Activated T-helper 1 cell treated with Interleukin-2 at 50 U/mL for 16 hours (primary cell): ENCODE data around the gene RPL15.
"Not testable (repeated sequence)": the region's sequence is repeated elsewhere in the genome, so short reads cannot be mapped to it uniquely, and the experiment has no call there.

ENCODE experiments used
- DNase-seq: peaks from one replicate; pipeline ENCODE4 v3.0.0-alpha.2; 2020; ENCODE audit warnings: low read depth

RPL15 gene

DNA sequence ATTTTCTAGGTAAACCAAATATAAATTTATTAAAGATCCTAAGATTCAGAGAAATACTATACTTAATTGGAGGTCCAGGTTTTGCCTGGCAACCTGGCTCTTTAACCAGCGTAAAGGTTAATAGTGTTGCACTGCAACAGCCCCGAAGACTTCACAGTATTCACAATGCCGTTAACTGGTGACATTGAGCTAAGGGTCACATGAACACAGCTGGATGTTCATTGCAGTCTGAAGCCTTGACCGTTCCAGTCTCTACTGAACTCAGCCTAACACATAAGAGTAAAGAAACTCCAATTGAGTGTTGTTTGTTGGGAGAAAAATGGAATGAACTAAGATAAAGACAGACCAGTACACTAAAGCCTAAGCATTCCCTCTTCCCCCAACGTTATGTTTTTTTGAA is 27.0 kb upstream of the RPL15 start:
- DNase-seq: no peak

DNA sequence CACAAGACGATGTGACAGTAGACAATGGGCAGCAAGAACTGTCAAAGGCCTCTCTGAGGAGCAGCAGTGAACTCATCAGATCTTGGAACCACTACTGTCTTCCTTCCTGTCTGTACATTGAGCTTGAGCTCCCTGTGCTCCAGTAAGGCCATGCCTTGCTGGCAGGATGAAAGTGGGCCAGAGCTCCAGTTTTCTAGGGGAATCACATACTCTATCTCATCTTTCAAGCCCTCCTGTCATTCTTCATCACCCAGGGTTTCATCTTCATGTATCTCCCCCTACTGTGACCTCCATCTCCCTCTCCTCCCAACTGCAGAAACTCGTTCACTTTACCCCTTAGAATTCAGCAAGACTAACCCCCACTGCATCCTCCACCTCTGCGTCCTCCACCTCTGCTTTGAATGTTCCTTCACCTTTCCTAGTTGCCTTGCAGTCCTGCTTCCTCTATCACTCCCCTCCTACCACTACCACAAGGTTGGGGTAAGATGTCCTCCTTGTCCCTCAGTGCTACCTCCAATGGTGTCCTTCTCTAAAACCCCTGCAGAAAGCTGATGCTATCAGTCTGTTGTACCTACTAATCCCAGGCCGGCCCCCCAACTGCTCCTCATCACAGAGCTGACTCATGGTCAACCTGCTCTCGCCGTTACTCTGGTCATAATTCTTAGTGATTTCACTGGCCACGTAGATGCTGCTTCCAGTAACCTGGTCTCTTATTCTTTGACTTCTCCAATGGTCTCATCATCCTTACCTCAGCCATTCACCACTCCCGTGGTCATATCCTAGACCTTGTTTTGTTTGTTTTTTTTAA is 22.5 kb upstream of the RPL15 start:
- DNase-seq: no peak

DNA sequence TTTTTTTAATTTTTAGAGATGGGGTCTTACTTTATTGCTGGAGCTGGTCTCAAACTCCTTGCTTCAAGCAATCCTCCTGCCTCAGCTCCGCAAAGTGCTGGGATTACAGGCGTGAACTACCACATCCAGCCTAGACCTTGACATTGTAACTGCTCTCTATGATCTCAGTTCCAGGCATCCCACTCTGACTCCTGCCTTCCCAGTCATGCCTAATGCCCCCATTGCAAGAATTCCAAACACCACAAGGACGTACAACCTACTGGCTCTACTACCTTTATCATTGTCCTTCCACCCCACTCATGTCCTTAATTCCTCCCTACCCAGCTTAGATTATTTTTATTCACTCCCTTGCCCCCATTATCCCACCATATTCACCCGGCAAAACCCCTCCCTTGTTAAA is 21.8 kb upstream of the RPL15 start:
- DNase-seq: no peak

DNA sequence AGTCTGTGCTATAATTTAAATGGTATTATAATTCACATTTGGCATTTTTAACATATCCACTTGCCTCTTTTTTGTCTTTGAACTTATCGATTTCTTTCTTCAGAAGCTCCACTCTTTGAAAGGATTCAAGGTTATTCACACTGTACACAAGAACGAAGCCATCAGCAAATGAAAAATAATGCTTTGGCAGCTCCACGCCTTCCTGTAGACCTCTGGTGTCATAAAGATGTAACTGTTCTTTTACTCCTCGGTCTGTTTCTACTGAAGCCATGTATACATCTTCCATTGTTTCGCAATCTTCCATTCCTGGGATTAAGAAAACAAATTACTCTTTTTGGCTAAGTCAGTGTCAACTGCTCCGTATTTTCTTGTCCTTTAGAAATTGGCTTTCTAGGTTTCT is 16.2 kb upstream of the RPL15 start:
- DNase-seq: no peak

DNA sequence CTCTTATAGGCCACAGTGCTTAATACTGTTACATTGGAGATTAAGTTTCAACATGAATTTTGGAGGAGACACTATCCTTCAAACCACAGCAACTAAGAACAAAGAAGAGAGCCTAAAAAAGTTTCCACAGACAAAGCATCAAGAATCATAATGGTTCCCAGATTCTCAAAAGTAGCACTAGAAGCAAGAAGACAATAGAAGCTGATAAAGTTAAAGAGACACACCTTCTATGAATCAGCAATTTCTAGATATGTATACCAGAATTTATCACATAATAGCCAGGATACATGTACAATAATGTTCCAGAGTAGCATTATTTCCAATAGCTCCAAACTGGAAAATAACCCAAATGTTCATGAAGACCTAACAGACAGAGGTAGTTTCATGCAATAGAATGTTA is 12.4 kb upstream of the RPL15 start:
- DNase-seq: no peak

DNA sequence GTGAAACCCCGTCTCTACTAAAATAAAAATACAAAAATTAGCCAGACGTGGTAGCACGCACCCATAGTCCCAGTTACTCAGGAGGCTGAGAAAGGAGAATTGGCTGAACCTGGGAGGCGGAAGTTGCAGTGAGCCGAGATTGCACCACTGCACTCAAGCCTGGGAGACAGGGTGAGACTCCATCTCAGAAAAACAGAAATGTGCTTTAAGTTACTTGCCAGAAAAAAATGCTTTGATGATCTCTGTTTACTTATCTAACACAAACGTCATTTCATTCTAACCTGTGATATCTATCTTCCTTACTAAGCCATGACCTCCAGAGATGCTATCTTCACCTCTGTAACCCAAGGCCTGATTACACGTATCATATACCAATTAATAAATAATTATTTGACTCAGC is 7.6 kb upstream of the RPL15 start:
- no peak for DNase-seq

DNA sequence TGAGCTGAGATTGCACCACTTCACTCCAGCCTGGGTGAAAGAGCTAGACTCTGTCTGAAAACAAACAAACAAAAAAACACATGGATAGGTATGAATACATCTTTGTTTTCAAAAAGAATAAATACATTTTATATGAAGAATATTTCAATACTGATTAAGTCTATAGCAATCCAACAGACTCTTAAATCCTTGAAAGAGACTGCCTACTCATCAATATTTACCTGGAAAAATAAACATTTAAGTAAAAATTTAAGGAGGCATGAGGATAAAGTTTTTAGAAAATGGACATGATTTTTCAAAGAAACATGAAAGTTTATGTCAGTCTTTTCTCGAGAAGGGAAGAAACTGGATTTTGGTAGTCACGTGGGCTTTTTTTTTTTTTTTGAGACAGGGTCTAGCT is 5.5 kb upstream of the RPL15 start:
- no peak for DNase-seq

DNA sequence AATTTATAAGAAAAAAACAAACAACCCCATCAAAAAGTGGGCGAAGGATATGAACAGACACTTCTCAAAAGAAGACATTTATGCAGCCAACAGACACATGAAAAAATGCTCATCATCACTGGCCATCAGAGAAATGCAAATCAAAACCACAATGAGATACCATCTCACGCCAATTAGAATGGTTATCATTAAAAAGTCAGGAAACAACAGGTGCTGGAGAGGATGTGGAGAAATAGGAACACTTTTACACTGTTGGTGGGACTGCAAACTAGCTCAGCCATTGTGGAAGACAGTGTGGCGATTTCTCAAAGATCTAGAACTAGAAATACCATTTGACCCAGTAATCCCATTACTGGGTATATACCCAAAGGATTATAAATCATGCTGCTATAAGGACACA is 4.6 kb upstream of the RPL15 start:
- DNase-seq: not testable (repeated sequence)

DNA sequence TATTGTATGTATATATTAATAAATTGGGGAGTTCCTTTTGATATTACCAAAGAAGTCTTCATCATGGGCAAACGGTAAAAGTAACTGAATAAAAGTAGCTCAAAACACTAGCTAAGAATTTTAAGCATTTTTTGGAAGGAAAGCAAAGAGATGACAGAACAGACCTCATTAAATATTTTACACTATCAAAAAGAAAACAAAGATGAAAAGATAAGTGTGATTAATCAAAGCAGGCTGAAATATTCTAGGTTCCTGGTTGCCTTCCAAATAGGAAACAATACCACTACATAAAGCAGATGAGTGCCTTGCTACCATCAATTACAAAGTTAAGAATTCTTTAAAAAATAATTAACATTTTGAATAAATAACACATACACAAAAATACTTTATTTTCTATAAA is 3.8 kb upstream of the RPL15 start:
- DNase-seq: no peak

DNA sequence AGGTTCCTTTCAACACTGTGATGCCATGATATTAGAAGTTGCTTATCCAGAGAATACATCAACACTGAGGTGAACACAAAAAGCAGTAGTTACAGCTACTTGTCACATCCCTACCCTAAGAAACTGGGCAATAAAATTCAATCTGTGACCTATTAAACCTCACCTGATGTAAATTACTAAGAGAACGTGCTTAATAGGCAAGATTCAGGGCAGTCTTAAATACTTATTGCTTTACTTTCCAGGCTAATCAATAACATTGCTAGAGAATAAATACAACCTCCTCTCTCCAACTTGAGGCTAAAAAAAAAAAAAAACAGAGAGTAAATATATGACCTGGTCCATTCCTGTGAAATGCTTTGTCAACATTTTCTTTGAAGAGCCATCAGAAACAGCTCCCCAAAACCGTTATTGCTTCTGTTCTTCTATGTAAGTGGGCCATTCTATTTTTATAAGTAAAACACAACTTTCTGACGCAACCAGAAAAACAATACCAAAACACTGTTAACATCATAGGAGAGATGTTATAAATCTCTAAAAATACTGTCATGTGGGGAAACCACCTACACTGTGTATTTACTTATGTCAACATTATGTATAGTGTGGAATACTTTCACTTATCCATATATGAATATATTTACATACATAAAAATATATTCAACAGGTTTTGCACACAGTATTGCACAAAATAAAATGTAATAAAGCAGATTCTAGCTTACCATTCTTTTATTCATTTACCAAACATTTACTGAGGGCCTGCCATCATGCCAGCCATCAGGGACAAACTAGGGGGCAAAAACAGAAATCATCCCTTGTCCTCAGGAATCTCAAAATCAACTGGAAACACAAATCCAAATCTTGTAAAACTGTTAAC is 2.8 kb upstream of the RPL15 start:
- no peak for DNase-seq

DNA sequence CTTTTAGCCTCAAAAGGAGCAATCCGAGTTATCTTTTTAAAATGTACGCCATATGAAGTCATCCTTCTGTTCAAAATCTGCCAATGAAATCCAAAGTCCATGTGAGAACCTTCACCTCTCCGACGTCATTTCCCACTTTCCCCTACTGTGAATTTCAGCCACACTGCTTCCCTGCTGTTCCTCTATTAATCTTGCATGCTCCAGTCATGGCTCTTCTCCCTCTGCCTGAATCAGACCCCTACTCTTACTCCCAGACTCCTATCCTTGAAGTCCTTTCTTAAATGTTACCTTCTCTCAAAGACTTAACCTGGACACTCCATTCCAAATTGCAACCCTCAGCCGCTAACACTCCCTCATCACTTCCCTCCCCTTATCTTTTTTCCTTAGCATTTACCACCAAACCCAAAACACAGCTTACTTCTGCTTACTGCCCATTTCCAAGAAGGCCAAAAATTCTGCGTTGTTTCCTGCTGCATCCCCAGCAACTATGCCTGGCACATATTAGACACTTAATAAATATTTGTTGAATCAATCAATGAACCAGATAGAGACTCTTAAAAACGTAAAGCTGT is 1.3 kb upstream of the RPL15 start:
- DNase-seq: no peak

DNA sequence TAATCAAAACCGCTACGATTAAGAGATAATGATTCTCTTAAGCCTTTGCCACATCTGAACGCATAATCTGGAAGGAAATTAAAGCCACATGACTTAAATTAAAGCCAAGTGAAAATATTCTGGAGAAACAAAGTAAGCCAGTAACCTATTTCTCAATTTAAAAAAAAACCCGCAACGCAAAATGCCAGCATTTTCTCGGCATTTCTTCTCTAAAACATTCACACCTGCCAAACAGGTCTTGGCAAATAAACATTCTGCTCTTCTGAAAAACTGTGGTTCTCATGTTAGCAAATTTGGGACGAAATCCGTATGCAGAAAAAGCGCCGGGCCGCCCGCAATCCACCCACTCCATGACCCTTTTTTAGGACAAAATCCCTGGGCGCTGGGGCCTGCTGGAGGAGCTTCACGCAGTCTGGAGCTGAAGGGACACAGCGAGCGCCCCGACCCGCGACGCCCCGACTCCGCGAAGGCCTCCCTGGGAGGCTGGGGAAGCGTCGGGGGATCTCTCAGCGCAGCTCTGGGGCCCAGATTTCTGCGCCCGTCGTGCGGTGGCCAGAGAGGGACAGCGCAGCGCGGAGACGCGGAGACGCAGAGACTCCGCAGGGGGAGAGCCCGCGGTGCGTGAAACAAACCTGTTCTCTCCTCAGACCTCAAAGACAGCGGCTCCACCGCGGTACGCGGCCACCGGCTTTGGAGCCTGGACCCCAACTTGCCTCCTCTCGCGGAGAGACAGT is 613 bp upstream of the RPL15 start:
- DNase-seq: no peak

DNA sequence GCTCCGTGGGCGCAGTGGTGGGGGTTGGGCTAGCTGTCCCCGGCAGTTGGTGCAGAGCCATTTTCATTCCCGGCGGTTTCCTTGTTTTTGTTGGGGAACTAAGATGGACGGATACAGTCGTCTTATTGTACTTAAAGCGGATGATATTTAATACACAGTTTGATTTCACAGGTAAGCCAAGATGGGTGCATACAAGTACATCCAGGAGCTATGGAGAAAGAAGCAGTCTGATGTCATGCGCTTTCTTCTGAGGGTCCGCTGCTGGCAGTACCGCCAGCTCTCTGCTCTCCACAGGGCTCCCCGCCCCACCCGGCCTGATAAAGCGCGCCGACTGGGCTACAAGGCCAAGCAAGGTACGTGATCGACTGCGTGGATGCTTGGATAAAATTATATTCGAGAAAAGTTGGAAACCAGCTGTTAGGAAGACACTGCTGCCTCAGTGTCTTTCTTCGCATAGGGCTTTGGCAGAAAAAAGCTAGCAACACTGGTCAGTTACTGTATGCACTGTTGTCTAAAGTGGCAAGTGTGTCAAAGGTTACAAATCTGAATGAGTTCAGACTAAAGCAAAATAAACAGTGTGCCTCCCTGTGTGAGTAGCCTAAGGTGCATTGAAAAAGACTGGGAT is 859 bp downstream of the RPL15 start:
- DNase-seq: not testable (repeated sequence)

DNA sequence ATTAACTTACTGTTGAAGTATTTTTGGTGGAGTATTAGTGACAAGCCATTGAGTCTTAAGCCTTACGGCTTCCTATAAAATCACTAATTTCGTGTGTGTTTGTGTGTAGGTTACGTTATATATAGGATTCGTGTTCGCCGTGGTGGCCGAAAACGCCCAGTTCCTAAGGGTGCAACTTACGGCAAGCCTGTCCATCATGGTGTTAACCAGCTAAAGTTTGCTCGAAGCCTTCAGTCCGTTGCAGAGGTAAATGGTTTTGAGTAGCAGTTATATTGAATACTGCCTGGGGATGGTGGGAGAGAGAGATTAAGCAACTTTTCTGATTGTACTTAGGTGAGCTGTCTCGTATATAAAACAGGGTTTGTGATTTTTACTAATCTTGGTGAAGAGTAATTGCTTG is 1.4 kb downstream of the RPL15 start:
- not testable (repeated sequence) for DNase-seq

DNA sequence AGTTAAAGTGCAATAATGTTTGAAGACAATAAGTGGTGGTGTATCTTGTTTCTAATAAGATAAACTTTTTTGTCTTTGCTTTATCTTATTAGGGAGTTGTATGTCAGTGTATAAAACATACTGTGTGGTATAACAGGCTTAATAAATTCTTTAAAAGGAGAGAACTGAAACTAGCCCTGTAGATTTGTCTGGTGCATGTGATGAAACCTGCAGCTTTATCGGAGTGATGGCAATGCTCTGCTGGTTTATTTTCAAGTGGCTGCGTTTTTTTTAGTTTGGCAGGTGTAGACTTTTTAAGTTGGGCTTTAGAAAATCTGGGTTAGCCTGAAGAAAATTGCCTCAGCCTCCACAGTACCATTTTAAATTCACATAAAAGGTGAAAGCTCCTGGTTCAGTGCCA is 2.7 kb downstream of the RPL15 start:
- DNase-seq: no peak

DNA sequence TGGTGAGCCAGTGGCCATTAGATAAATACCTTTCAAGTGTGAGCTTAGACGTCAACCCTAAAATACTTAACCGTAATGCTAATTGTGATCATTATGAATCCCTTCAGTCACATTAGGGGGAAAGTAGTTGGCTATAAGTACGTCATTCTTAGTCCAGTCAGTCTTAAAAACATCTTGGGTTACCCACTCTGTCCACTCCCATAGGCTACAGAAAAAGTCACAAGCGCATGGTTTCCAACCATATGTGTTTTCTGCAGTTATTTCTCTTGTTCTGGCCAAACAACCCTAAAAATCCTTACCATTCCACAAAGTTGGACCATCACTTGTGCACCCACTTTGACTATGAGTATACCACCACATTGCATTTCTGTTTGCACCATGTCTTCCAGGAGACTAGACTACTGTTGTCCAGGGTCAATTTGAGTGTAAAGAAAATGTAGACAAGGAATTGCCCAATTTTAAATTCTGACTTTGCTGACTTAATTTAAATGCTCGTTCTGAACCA is 3.3 kb downstream of the RPL15 start:
- no peak for DNase-seq

DNA sequence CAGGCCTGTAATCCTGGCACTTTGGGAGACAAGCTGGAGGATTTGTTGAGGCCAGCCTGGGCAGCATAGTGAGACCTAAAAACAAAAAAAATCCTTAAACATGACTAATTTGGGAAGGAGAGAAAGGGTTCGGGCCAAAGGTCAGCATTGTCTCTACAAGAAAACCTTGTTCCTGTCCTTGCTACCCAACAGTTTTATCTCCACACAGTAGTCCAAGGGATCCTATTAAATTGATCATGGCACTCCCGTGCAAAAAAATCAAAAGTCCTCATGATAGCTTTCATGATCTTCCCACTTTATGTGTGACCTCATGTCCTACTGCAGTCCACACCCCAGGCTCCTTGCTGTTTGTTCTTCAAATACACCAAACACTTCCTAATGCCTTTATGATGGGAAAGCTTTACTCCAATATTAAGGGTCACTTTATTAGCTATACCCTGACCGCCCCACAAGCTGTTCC is 4.2 kb downstream of the RPL15 start:
- no peak for DNase-seq

DNA sequence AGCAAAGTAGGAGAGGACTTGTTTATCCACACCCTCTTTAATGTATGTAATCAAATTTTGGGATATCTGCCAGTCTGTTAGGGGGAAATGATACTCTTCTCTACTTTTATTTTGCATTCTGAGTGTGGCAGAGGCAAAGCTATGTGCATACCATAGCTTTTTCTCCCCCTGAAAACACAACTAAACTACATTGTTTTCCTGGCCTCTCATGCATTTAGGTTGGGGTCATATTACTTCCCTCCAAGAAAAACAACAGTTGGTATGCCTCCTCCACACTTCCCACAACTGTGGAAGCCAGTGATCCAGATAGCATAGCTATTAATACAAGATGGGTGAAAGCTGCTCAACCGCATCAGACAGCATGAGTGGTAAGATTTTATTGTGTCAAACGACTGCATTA is 6.9 kb downstream of the RPL15 start:
- DNase-seq: no peak

DNA sequence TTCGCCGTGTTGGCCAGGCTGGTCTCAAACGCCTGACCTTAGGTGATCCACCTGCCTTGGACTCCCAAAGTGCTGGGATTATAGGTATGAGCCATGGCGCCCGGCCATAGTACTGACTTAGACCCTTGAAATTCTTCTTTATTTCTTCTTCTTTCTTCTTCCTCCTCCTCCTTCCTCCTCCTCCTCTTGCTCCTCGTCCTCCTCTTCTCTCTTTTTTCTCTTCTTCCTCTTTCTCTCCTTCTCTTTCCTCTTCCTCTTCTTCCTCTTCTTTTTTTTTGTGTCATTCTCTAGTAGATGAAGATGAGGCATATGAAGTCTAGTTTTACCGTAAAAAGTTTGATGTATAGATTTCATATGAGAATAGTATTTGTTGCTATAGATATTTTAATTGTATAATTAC is 9.3 kb downstream of the RPL15 start:
- DNase-seq: no peak

DNA sequence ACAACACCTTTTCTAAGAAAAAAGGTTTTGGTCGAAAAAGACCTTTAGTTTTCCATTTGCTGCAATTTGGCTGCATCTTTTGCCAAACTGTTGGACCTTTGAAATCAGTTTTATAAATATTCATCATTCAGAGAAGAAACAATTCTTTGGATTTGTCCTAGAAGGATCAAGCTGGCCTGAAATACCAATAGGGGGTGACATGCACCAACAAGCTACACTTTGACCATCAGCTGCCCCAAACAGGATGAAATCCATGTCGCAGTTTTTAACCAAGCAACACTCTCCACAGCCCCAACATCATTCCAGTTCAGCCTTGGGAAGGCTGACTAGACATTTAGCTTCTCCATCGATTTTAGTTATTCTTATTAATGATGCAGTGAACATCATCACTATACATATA is 9.8 kb downstream of the RPL15 start:
- DNase-seq: no peak

DNA sequence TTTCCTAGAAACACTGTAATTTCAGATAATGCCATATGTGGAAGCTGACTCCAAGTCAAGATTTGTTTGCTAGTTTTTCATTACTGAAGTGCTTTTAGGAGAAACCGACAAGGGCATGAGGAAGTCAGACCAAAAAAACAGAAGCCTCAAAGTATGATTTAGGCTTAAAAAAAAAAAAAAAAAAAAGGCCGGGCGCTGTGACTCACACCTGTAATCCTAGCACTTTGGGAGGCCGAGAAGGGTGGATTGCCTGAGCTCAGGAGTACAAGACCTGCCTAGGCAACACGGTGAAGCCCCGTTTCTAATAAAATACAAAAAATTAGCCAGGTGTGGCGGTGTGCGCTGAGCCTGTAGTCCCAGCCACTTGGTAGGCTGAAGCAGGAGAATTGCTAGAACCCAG is 11.6 kb downstream of the RPL15 start:
- no peak for DNase-seq

DNA sequence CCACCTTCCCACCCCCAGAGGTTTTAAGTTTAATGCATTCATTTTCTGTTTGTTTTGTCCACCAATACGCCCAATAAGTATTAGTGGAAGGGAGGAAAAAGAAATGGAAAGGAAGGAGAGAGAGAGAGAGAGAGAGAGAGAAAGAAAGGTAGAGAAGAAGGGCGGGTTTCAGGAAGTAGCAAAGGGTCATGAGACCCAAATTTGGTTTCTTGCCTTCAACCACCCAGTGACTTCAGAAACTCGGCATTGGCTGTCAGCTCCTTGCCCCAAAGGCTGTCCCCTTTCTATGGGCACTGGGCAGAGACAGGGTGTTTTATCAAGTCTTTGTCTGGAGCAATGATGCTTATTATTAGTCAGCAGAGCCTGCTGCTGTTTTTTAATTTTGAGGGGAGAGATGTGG is 14.7 kb downstream of the RPL15 start:
- no peak for DNase-seq
